SK-MEL-5 (cell line): Measurements from ENCODE around the gene ANK3. TPM values are rescaled to one million over a fixed set of nuclear protein-coding genes. Genes with fewer than 3 reads are reported as not detected.
"Not testable (repeated sequence)": the region's sequence is repeated elsewhere in the genome, so short reads cannot be mapped to it uniquely, and the experiment has no call there.

Source experiments
- DNase-seq: peaks from one replicate; pipeline ENCODE4 v3.0.0-alpha.2; 2016; ENCODE audit warnings: low read depth, low spot score
- in situ Hi-C: cut with HindIII; loops from 2 replicates; pipeline ENCODE4 v1.10.0; 2016; ENCODE audit warnings: low sequenced_read_pairs, high pct_unique_total_duplicates, low pct_unique_long_range_greater_than_20kb
- total RNA-seq: library from RNA; depleted of rRNA; stranded (reverse); fragments of >200 nt; shearing (Covaris generic); gene quantifications from 2 replicates; pipeline ENCODE4 v1.2.3, GENCODE V29; 2014

Gene ANK3
- total RNA-seq, 1 experiment from 2014 or later: 2.0 TPM

DNA sequence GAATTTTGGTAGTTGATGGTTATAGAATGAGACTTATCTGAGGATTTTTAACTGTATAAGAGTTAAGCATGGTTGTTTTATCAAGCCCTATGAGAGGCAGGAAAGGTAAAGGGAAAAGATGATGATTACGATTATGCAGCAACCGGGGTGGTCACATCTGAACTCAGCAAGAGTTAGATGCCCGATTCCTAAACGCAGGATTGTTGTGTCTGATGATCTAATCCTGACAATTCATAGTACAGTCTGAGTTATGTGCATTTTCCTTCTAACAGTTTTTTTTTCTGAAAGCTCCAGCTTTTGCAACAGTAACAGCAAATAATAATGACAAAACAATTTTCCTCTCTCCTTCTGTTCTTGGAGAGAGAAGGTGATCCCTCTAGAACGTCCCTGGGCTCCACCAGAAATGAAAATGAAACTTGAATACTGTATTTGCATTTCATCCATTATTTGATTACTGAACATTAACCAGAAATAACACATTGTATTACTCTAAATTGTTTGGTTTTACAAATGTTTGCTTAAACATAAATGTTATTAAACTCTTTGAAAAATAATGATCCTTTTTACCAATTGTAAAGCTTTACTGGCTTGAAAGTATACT lies 306.8 kb downstream of the ANK3 start:
- no peak for DNase-seq
- in situ Hi-C loops: no loop called here

DNA sequence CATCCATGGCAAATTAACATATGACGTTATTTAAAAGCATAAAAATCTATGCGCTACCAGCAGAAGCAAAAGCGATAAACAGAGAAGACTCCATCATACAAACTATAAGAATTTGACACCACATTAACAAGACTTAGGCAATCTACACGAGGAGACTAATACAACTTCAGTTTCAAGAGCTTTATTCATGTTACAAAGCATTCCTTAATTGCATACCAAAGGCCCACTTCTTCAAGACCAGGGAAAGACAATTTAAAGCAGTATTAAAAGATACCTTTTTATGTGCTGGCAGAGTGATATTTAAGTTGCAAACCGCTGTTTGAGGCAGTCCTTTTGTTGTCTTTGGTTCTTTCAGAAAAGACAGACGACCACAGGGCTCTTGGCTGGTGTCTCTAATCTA lies 307.3 kb downstream of the ANK3 start:
- no peak for DNase-seq
- in situ Hi-C loops: no loop called here

DNA sequence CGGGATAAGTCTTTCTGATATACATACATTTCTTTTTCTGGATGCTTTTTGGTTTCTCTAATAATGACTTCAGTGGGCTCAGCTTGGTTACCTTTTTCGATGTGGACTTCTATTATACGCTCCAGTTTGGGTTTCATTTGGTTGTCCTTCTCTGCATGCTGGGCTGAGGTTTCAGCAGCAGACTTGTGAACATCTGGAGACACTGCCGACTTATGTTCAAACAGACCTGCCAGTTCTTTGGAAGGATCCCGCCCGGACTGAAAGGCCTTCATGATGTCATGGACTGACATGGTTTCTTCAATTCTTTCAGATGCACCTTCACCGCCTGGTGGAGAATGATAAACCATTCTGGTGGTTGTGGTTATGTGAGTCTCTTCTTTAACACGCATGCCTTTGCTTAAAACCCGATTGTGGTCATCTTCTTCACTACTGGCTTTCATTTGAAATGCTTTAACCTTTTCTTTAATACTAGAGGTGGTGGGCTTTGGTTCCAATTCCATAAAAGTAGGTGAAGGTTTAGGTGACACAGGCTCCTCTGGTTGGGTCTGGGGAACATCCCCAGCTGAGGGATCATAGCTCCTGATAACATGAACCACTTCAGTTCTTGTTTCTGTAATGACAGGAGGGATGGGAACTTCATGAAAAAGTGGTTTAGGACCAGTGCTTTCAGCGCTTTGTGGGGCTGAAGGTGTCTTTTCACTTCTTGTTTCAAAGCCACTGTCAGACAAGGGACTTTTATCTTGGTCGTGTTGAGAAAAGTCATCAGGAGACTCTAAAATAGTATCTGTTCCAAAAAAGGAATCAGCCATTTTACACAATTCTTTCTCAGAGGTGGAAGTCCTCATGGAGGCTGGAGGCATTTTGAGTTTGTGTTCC lies 315.7 kb downstream of the ANK3 start:
- in situ Hi-C loops: no loop called here
- DNase-seq: no peak

DNA sequence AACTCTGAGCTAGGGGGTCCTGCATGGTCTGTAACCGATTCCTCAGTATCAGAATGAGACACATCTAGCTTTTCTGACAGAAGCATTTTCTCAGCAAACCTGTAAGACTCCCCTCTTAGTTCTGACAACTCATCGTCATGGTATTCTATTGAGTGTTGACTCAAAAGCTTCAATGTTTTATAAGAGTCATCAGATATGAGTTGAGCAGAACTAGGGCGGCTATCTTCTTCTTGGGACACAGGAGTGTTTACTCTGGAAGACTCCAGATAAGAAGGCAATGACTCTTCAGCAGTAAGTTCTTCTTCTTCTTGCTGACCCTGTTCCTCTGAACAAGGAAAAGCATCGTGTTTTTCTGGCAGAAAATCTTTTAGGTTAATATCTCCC lies 316.3 kb downstream of the ANK3 start:
- in situ Hi-C loops: no loop called here
- no peak for DNase-seq

DNA sequence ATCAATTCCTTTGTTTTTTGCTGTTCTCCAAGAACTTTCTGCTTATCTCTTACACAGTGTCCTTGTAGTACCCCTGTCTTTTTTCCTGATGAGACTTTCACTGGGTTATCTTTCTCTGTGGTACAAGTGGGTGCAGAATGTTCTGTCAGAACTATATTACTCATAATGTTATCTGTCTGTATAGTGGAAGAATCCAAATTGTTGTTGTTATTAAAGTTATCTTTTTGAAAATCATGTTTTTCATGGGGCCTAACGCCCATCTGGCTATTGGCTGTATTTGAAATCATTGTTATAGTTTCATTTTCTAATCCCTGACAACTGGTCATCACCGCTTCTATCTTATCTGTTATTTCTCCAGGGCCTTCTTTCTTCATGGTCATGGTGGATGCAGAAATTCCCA lies 320.4 kb downstream of the ANK3 start:
- in situ Hi-C loops: no loop called here
- no peak for DNase-seq

DNA sequence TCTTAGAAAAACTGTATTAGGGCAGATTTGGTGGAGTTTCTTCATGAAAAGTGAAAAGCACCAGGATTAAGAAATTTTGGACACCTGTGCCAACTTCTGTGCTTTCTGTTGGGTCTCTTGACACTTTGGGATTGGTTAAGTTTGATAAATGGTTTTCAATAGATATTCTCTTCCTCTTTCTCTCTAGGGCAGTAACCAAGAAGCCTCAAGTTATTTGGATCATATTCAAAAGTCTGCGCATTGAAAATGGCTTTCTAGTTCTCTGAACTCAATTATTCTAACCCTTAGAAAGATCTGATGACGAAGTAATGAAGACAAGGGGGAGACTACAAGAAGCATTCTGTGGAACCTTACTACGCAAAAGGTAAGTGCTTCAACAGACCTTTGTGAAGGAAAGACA lies 339.3 kb downstream of the ANK3 start:
- in situ Hi-C loops: no loop called here

DNA sequence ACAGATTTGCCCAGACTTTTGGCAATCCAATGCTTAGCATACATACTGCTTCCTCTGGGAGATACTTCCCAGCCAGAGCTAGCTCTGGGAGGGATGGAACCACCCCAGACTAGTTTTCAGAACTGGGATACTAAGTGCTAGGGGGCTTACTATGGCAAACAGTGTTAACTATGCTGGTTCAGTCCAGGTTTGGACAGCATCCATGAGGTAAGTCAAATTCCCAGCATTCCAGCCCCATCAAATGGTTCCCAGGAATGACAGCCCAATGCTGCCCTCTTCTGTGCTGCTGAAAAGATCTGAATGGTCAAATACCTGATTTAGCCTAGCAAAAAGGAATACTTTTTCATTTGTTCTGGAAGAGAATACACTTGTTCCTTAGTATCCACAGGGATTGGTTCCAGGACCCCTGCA lies 341.6 kb downstream of the ANK3 start:
- DNase-seq: peak; percentile 42
- in situ Hi-C loops: no loop called here

More for the DNA sequence above, 339.3 kb downstream of the ANK3 start:
- no peak for DNase-seq

- DNase-seq: no peak
- in situ Hi-C loops: no loop called here
Observed at GRCh38 chr10:60045571-60045970, 344.1 kb downstream of the ANK3 start.

GRCh38 chr10:60044971-60045370 lies 344.7 kb downstream of the ANK3 start:
- in situ Hi-C loops: no loop called here
- no peak for DNase-seq

GRCh38 chr10:60044242-60044641 lies 345.4 kb downstream of the ANK3 start:
- no peak for DNase-seq
- in situ Hi-C loops: no loop called here

DNA sequence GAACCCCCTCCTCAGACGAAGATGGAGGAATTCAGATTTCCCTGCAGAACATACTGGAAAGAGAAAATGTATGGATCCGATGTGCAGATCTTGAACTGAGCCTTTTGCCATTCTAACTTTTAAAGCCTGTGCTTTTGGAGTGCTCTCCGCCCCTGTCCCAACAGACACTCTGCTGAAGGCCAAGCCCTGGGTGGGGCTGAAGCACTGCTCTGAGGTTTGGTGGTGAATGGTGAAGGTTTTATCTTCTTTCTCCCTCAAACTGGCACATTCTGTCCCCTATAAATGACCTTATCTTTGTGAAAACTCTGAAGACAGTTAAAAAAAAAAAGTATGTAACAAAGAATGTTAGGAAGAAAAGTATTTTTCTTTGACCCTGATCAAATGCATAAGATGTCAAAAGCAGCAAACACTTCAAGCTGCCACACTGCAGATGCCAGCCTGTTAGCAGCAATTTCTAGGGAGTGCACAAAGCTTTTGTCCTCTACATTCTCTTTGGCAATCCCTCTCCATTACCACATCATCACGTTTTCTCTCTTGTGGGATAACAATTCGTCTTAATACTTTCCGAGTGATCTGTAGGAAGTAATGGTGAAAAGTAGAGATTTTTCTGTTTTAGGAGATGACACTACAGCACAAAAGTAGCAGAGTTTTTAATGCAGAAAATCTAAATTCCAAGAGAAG lies 346.0 kb downstream of the ANK3 start:
- DNase-seq: no peak
- in situ Hi-C loops: no loop called here

GRCh38 chr10:60042914-60043313 lies 346.8 kb downstream of the ANK3 start:
- no peak for DNase-seq
- in situ Hi-C loops: no loop called here

DNA sequence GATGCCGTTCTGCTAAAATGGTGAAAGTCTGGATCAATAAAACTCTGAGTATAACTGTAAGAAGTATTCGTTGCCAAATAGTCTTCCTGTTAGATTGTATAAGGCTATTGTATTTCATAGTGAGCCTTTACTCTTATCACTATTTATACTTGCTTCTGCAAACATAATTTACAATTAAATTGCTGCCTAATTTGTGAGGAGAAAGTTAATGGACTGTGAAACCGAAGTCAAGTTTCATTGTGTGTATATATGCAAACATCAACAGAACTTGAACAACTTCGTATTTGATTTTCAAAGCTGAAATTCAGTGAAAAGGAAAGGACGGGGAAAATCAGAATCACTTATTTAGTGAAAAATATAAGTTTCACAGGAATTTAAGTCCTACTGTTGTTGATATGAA lies 347.4 kb downstream of the ANK3 start:
- in situ Hi-C loops: no loop called here
- no peak for DNase-seq

DNA sequence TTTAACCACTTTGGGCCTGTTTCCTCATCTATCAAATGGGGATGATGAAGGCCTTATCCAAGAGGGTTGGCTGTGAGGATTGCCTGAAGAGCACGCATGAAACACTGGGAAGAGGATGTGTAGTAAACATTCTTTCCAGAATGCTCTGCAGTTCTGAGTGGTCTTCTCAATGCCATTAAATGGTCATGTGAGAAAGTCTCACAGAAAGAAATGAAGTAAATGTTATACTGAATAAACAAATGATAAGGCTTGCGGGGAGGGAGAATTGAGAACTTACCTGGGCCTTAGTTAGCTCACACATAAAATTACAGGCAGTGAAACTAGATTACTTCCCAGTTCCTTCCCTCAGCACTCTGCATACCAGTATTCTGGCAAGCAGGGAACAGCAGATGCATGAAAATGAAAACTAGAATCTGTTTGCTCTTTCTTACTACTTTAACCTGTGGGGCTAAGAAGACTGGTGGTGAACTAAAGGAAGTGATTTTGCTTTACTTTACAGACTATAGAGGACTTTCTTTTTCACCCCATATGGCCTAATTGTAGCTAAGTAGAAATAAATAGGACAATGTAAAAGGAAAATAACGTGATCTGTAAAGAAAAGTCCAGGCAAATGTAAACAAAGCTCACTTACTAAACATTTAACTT lies 348.1 kb downstream of the ANK3 start:
- in situ Hi-C loops: no loop called here

DNA sequence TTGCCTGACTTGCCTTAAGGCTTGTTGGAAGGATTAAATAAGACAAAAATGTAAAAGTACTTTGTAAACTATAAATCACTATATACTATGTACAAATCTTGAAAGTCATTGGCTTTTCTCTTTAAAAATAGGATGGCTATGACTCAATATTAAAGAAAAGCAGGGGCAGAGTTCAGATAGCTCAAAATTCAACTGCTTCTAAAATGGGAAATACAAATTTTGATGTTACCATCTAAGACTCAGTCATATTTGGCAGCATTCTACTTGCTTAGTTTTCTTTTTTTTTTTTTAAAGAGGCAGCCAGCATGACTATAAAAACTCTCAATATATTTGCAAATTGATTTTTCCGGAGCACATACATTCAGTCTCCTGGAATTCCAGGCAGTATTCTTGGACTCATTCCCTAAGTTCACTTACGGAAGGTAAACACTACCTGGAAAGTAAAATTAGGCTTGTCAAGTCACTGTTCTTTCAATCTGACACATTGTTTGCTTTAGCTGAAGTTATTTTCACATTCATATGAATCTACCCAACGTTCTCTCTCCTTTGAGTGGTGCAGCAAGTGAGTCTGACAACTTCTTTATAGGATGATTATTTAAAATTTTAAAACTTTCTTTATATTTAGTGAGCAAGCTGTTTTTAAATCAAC lies 349.5 kb downstream of the ANK3 start:
- in situ Hi-C loops: no loop called here

More for the DNA sequence above, 348.1 kb downstream of the ANK3 start:
- no peak for DNase-seq

GRCh38 chr10:60035984-60036383 lies 353.7 kb downstream of the ANK3 start:
- no peak for DNase-seq
- in situ Hi-C loops: no loop called here

More for the DNA sequence above, 349.5 kb downstream of the ANK3 start:
- no peak for DNase-seq

DNA sequence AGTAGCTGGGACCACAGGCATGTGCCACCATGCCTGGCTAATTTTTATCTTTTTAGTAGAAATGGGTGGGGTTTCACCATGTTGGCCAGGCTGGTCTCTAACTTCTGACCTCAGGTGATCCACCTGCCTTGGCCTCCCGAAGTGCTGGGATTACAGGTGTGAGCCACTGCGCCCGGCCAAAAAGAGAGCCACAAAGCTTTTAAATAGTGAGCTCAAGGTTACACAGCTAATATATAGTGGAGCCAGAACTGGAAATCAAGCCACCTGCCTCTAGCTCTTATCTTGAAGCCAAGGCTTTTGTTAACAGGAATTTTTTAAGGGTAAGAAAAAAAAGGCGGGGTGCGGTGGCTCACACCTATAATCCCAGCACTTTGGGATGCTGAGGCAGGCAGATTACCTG lies 354.3 kb downstream of the ANK3 start:
- in situ Hi-C loops: not testable (repeated sequence)

GRCh38 chr10:60032723-60033122 lies 357.0 kb downstream of the ANK3 start:
- DNase-seq: peak; percentile 61
- in situ Hi-C loops: no loop called here

More for the DNA sequence above, 354.3 kb downstream of the ANK3 start:
- DNase-seq: not testable (repeated sequence)
